Activated CD8-positive, alpha-beta memory T cell treated with anti-CD3 and anti-CD28 coated beads, Interleukin-2, amount 10 ng/mL, durations not matched to agents 7 days and 5 days (primary cell): ENCODE results near the gene TNNT1. TPM values are rescaled to one million over a fixed set of nuclear protein-coding genes. Genes with fewer than 3 reads are reported as not detected.

Experiments
- ATAC-seq: fragments of 150-1000 bp; cut with Tn5 transposase; one replicate; pipeline ENCODE4 v1.10.0; 2021; ENCODE audit warnings: moderate library complexity
- CTCF ChIA-PET: fragments of 350-600 bp; sonication (Branson Sonifier 250); formaldehyde crosslinking; loops from one replicate; lab custom pipeline; 2021; ENCODE audit warnings: antibody characterized with exemption; lab: Charles Lee
- DNase-seq: peaks from one replicate; pipeline ENCODE4 v3.0.0-alpha.2; 2020
- H3K27ac Mint-ChIP-seq: one replicate; pipeline ENCODE4 v1.8.0; 2021; ENCODE audit warnings: mild to moderate bottlenecking, mixed read lengths
- H3K27me3 Mint-ChIP-seq: one replicate; pipeline ENCODE4 v1.8.0; 2021; ENCODE audit warnings: mixed read lengths
- H3K36me3 Mint-ChIP-seq: one replicate; pipeline ENCODE4 v1.8.0; 2021; ENCODE audit warnings: mild to moderate bottlenecking, mixed read lengths
- H3K4me1 Mint-ChIP-seq: one replicate; pipeline ENCODE4 v1.8.0; 2021; ENCODE audit warnings: mixed read lengths
- H3K4me3 Mint-ChIP-seq: one replicate; pipeline ENCODE4 v1.8.0; 2021; ENCODE audit warnings: mild to moderate bottlenecking, moderate library complexity, mixed read lengths
- H3K9me3 Mint-ChIP-seq: one replicate; pipeline ENCODE4 v1.8.0; 2022; ENCODE audit warnings: low read depth, mixed read lengths
- total RNA-seq, 2 experiments: library from RNA; stranded (reverse); gene quantifications; one replicate each; pipeline ENCODE4 v1.2.3, GENCODE V29; 2021

Gene TNNT1
- 1 to 10 TPM in 1 of 2 experiments, under 1 TPM in 1; 0.41 to 1.0 TPM for total RNA-seq

- peaks cover 3% of the 10 kb centered on the region for H3K36me3 Mint-ChIP-seq
- peaks cover 8% of the 10 kb centered on the region for H3K9me3 Mint-ChIP-seq
- H3K27me3 Mint-ChIP-seq, result peaks cover 37% of the 10 kb centered on the region
- H3K27ac Mint-ChIP-seq, result no peak within 1 kb of the TSS
- CTCF ChIA-PET, result interaction anchor here (4.6 kb wide), 1 partner anchor 10 kb away, joined by 22 read pairs; no protein-coding TSS in a partner anchor
- H3K4me3 Mint-ChIP-seq, result no peak within 1 kb of the TSS
- DNase-seq (no peak), ATAC-seq (no peak)
- peaks cover 18% of the 10 kb centered on the region for H3K4me1 Mint-ChIP-seq
Observed at GRCh38 chr19:55149078-55150003, at the start of gene TNNT1. TNNT1 (minus strand) TSS chr19:55149206; CDS start chr19:55147157, 2,049 bp downstream.

GRCh38 chr19:55198651-55199050 is 49.6 kb upstream of the TNNT1 start:
- CTCF ChIA-PET, result interaction anchor here (1.0 kb wide), 1 partner anchor 305 kb away, joined by 3 read pairs; no protein-coding TSS in a partner anchor
- Mint-ChIP-seq H3K4me3 (no peak overlapping the region), H3K9me3 (no peaks in the 10 kb centered on the region)

GRCh38 chr19:55197528-55197927 is 48.5 kb upstream of the TNNT1 start:
- Mint-ChIP-seq H3K27me3 (peaks cover 16% of the 10 kb centered on the region), H3K9me3 (no peaks in the 10 kb centered on the region), H3K36me3 (no peaks in the 10 kb centered on the region), H3K4me3 (no peak overlapping the region), H3K27ac (no peak overlapping the region), H3K4me1 (no peaks in the 10 kb centered on the region)
- CTCF ChIA-PET, result no interaction called here
- DNase-seq, result no peak
- peak; percentile 60 for ATAC-seq

More at GRCh38 chr19:55198651-55199050, 49.6 kb upstream of the TNNT1 start:
- H3K27me3 Mint-ChIP-seq, result peaks cover 18% of the 10 kb centered on the region
- DNase-seq, result no peak
- H3K27ac Mint-ChIP-seq, result no peak overlapping the region
- no peak for ATAC-seq
- no peaks in the 10 kb centered on the region for H3K4me1 Mint-ChIP-seq
- no peaks in the 10 kb centered on the region for H3K36me3 Mint-ChIP-seq

- CTCF ChIA-PET, result interaction anchor here (0.6 kb wide), 1 partner anchor 14 kb away, joined by 4 read pairs; no protein-coding TSS in a partner anchor
- H3K4me1 Mint-ChIP-seq, result no peaks in the 10 kb centered on the region
- peaks cover 10% of the 10 kb centered on the region for H3K27me3 Mint-ChIP-seq
- H3K9me3 Mint-ChIP-seq, result no peaks in the 10 kb centered on the region
- no peak for DNase-seq
- H3K27ac Mint-ChIP-seq, result no peak overlapping the region
- H3K4me3 Mint-ChIP-seq, result no peak overlapping the region
- ATAC-seq, result no peak
- H3K36me3 Mint-ChIP-seq, result no peaks in the 10 kb centered on the region
Observed at GRCh38 chr19:55196803-55197202, 47.8 kb upstream of the TNNT1 start.

GRCh38 chr19:55193481-55193880 is 44.5 kb upstream of the TNNT1 start:
- ATAC-seq (no peak), DNase-seq (no peak)
- Mint-ChIP-seq H3K4me1 (peaks cover 8% of the 10 kb centered on the region), H3K4me3 (no peak overlapping the region), H3K9me3 (no peaks in the 10 kb centered on the region), H3K36me3 (no peaks in the 10 kb centered on the region), H3K27ac (no peak overlapping the region), H3K27me3 (peaks cover 3% of the 10 kb centered on the region)
- CTCF ChIA-PET, result no interaction called here

GRCh38 chr19:55189403-55189835 is 40.4 kb upstream of the TNNT1 start:
- Mint-ChIP-seq H3K36me3 (no peaks in the 10 kb centered on the region), H3K4me3 (no peak overlapping the region), H3K27ac (no peak overlapping the region), H3K27me3 (peaks cover 6% of the 10 kb centered on the region), H3K9me3 (no peaks in the 10 kb centered on the region), H3K4me1 (peaks cover 15% of the 10 kb centered on the region)
- CTCF ChIA-PET, result interaction anchor here (1.2 kb wide), 1 partner anchor 103 kb away, joined by 3 read pairs; no protein-coding TSS in a partner anchor
- no peak for ATAC-seq
- DNase-seq, result no peak

- CTCF ChIA-PET, result no interaction called here
- peaks cover 8% of the 10 kb centered on the region for H3K27me3 Mint-ChIP-seq
- peaks cover 18% of the 10 kb centered on the region for H3K4me1 Mint-ChIP-seq
- H3K4me3 Mint-ChIP-seq, result peak overlapping the region; percentile 42
- peak; percentile 57 for ATAC-seq
- H3K36me3 Mint-ChIP-seq, result no peaks in the 10 kb centered on the region
- no peak for DNase-seq
- H3K27ac Mint-ChIP-seq, result peak overlapping the region; percentile 49
- no peaks in the 10 kb centered on the region for H3K9me3 Mint-ChIP-seq
Observed at GRCh38 chr19:55188625-55189024, 39.6 kb upstream of the TNNT1 start.

- Mint-ChIP-seq H3K4me3 (no peak overlapping the region), H3K9me3 (no peaks in the 10 kb centered on the region), H3K36me3 (no peaks in the 10 kb centered on the region), H3K4me1 (peaks cover 18% of the 10 kb centered on the region), H3K27me3 (peaks cover 21% of the 10 kb centered on the region), H3K27ac (no peak overlapping the region)
- no peak for DNase-seq
- no peak for ATAC-seq
- CTCF ChIA-PET, result no interaction called here
Observed at GRCh38 chr19:55186080-55186479, 37.1 kb upstream of the TNNT1 start.

GRCh38 chr19:55181740-55182139 is 32.7 kb upstream of the TNNT1 start:
- peaks cover 27% of the 10 kb centered on the region for H3K4me1 Mint-ChIP-seq
- no peak overlapping the region for H3K27ac Mint-ChIP-seq
- H3K27me3 Mint-ChIP-seq, result peaks cover 48% of the 10 kb centered on the region
- no peak for DNase-seq
- CTCF ChIA-PET, result interaction anchor here (4.0 kb wide), 1 partner anchor 21 kb away, joined by 17 read pairs; no protein-coding TSS in a partner anchor
- no peaks in the 10 kb centered on the region for H3K9me3 Mint-ChIP-seq
- no peaks in the 10 kb centered on the region for H3K36me3 Mint-ChIP-seq
- no peak for ATAC-seq
- no peak overlapping the region for H3K4me3 Mint-ChIP-seq

GRCh38 chr19:55179606-55180484 is 30.8 kb upstream of the TNNT1 start, which contains the start of gene SYT5:
SYT5 (minus strand) TSS chr19:55180289; CDS start chr19:55179041, 1,248 bp downstream.
- ATAC-seq (peak; percentile 48), DNase-seq (peak; percentile 67)
- Mint-ChIP-seq H3K36me3 (no peaks in the 10 kb centered on the region), H3K27ac (peak within 1 kb of the TSS; percentile 29), H3K4me3 (peak within 1 kb of the TSS; percentile 59), H3K4me1 (peaks cover 27% of the 10 kb centered on the region), H3K9me3 (no peaks in the 10 kb centered on the region), H3K27me3 (peaks cover 53% of the 10 kb centered on the region)
- CTCF ChIA-PET, result interaction anchor here (1.2 to 4.0 kb wide), 3 partner anchors 19 to 325 kb away, joined by 3 to 17 read pairs (median 5); no protein-coding TSS in a partner anchor

GRCh38 chr19:55178781-55179599 is 30.0 kb upstream of the TNNT1 start:
- peaks cover 58% of the 10 kb centered on the region for H3K27me3 Mint-ChIP-seq
- H3K27ac Mint-ChIP-seq, result no peak overlapping the region
- no peaks in the 10 kb centered on the region for H3K9me3 Mint-ChIP-seq
- H3K4me1 Mint-ChIP-seq, result peaks cover 26% of the 10 kb centered on the region
- DNase-seq, result peak; percentile 96
- H3K4me3 Mint-ChIP-seq, result peak overlapping the region; percentile 59
- CTCF ChIA-PET, result interaction anchor here (1.9 to 4.0 kb wide), 2 partner anchors 18 to 325 kb away, joined by 5 to 17 read pairs; no protein-coding TSS in a partner anchor
- no peaks in the 10 kb centered on the region for H3K36me3 Mint-ChIP-seq
- peak; percentile 88 for ATAC-seq

- Mint-ChIP-seq H3K9me3 (no peaks in the 10 kb centered on the region), H3K27ac (no peak overlapping the region), H3K4me3 (no peak overlapping the region), H3K4me1 (peaks cover 29% of the 10 kb centered on the region), H3K27me3 (peaks cover 67% of the 10 kb centered on the region), H3K36me3 (no peaks in the 10 kb centered on the region)
- DNase-seq (no peak), ATAC-seq (no peak)
- CTCF ChIA-PET, result no interaction called here
Observed at GRCh38 chr19:55176076-55176475, 27.1 kb upstream of the TNNT1 start.
